Liver (tissue), 9 donors: ENCODE data around the gene YBX2. TPM values are rescaled to one million over a fixed set of nuclear protein-coding genes. Genes with fewer than 3 reads are reported as not detected.

ENCODE experiments used
- DNase-seq: peaks from one replicate; pipeline ENCODE4 v3.0.0-alpha.2; 2017; ENCODE audit warnings: low spot score
- H3K27ac ChIP-seq, 2 donors: one replicate each; pipeline ENCODE4 v1.7.0; 2013; ENCODE audit warnings: inconsistent platforms in 2 of 2, low read length in 2 of 2, control low read depth in 1 of 2, low read depth in 1 of 2, mild to moderate bottlenecking in 1 of 2
- H3K27me3 ChIP-seq, 4 donors: one replicate each; pipeline versions ENCODE4 v1.6.1 to v1.7.0; 2013; ENCODE audit warnings: low read length in 3 of 4, inconsistent platforms in 1 of 4, mild to moderate bottlenecking in 1 of 4, moderate library complexity in 1 of 4; ENCODE audit not compliant: control insufficient read depth in 4 of 4, insufficient read depth in 4 of 4
- H3K36me3 ChIP-seq, 4 donors: one replicate each; pipeline versions ENCODE4 v1.6.1 to v1.7.0; 2013; ENCODE audit warnings: low read length in 3 of 4, mild to moderate bottlenecking in 3 of 4, low read depth in 1 of 4, moderate library complexity in 1 of 4; ENCODE audit not compliant: control insufficient read depth in 4 of 4, insufficient read depth in 3 of 4
- H3K4me1 ChIP-seq, 4 donors: one replicate each; pipeline versions ENCODE4 v1.6.1 to v1.7.0; 2013; ENCODE audit warnings: low read length in 3 of 4, mild to moderate bottlenecking in 3 of 4, moderate library complexity in 1 of 4; ENCODE audit not compliant: control insufficient read depth in 4 of 4, insufficient read depth in 4 of 4
- H3K4me3 ChIP-seq, 3 donors: one replicate each; pipeline versions ENCODE4 v1.6.1 to v1.7.0; 2013; ENCODE audit warnings: low read length in 3 of 3, control low read depth in 1 of 3, low read depth in 1 of 3, mild to moderate bottlenecking in 1 of 3
- H3K9ac ChIP-seq, 2 donors: one replicate each; pipeline ENCODE4 v1.7.0; 2013; ENCODE audit warnings: low read length in 2 of 2, mild to moderate bottlenecking in 2 of 2, moderate library complexity in 2 of 2, control low read depth in 1 of 2, low read depth in 1 of 2
- H3K9me3 ChIP-seq, 4 donors: one replicate each; pipeline versions ENCODE4 v1.6.1 to v1.7.0; 2013; ENCODE audit warnings: low read length in 3 of 4; ENCODE audit not compliant: control insufficient read depth in 4 of 4
- ATF3 ChIP-seq: IDR thresholded peaks from 2 replicates; pipeline ENCODE4 v1.6.1; 2016; ENCODE audit warnings: antibody characterized with exemption
- CTCF ChIP-seq: fragments of 150-350 bp; IDR thresholded peaks from 2 replicates; pipeline ENCODE4 v1.5.1; 2017; ENCODE audit warnings: improper control_type of control experiment, low read depth, low read length; ENCODE audit not compliant: missing input control
- EGR1 ChIP-seq, 2 donors: IDR thresholded peaks; 2 replicates each; pipeline ENCODE4 v1.6.1; 2016 to 2018; ENCODE audit warnings: antibody characterized with exemption in 2 of 2, low read depth in 2 of 2
- FOXA1 ChIP-seq: IDR thresholded peaks from 2 replicates; pipeline ENCODE4 v1.6.1; 2016; ENCODE audit warnings: antibody characterized with exemption
- FOXA2 ChIP-seq: IDR thresholded peaks from 2 replicates; pipeline ENCODE4 v1.6.1; 2016; ENCODE audit warnings: antibody characterized with exemption
- GABPA ChIP-seq, 2 donors: IDR thresholded peaks in 1 of 2; conservative IDR thresholded peaks in 1 of 2; 2 replicates each; pipeline ENCODE4 v1.6.1; 2016; ENCODE audit warnings: antibody characterized with exemption in 2 of 2, mild to moderate bottlenecking in 1 of 2, moderate library complexity in 1 of 2
- HNF4A ChIP-seq, 2 donors: conservative IDR thresholded peaks; 2 replicates each; pipeline ENCODE4 v1.6.1; 2016; ENCODE audit warnings: antibody characterized with exemption in 2 of 2, mild to moderate bottlenecking in 2 of 2
- HNF4G ChIP-seq: IDR thresholded peaks from 2 replicates; pipeline ENCODE4 v1.6.1; 2016; ENCODE audit warnings: antibody characterized with exemption
- JUND ChIP-seq, 2 donors: IDR thresholded peaks; 2 replicates each; pipeline ENCODE4 v1.6.1; 2016; ENCODE audit warnings: antibody characterized with exemption in 2 of 2
- MAX ChIP-seq: IDR thresholded peaks from 2 replicates; pipeline ENCODE4 v1.6.1; 2016; ENCODE audit warnings: antibody characterized with exemption
- RAD21 ChIP-seq, 2 donors: IDR thresholded peaks; 2 replicates each; pipeline ENCODE4 v1.6.1; 2016; ENCODE audit warnings: antibody characterized with exemption in 2 of 2, mild to moderate bottlenecking in 2 of 2
- REST ChIP-seq: IDR thresholded peaks from 2 replicates; pipeline ENCODE4 v1.6.1; 2016; ENCODE audit warnings: antibody characterized with exemption, mild to moderate bottlenecking
- RXRA ChIP-seq, 2 donors: IDR thresholded peaks; 2 replicates each; pipeline ENCODE4 v1.6.1; 2017 to 2018; ENCODE audit warnings: antibody characterized with exemption in 2 of 2, mild to moderate bottlenecking in 1 of 2
- SP1 ChIP-seq: IDR thresholded peaks from 2 replicates; pipeline ENCODE4 v1.6.1; 2018; ENCODE audit warnings: antibody characterized with exemption, mild to moderate bottlenecking
- TAF1 ChIP-seq: conservative IDR thresholded peaks from 2 replicates; pipeline ENCODE4 v1.6.1; 2016; ENCODE audit warnings: antibody characterized with exemption, mild to moderate bottlenecking
- YY1 ChIP-seq: IDR thresholded peaks from 2 replicates; pipeline ENCODE4 v1.6.1; 2016; ENCODE audit warnings: antibody characterized with exemption, mild to moderate bottlenecking
- ZBTB33 ChIP-seq: IDR thresholded peaks from 2 replicates; pipeline ENCODE4 v1.6.1; 2016; ENCODE audit warnings: antibody characterized with exemption
- WGBS: extraction: QIAGEN DNeasy Blood & Tissue Kit; methylation state at CpG from one replicate; pipeline ENCODE4 v1.1.7; 2013; 5-methylcytosine and 5-hydroxymethylcytosine counted together
- polyA plus RNA-seq, 2 donors: library from polyadenylated mRNA; stranded (reverse) in 1 of 2; unstranded in 1 of 2; fragments of 200-250 nt in 1 of 2; fragments of >200 nt in 1 of 2; fragmentation: Nextera tagmentation in 1 of 2; extraction: Ambion mirVana in 1 of 2; gene quantifications; one replicate each; pipeline versions ENCODE4 v1.2.1 to v1.2.3, GENCODE V29; 2013 to 2015
- total RNA-seq, 2 donors: library from RNA; depleted of rRNA; stranded (reverse); fragments of >200 nt; gene quantifications; one replicate each; pipeline ENCODE4 v1.2.3, GENCODE V29; 2014
- donor health status: healthy.
- donor health status: healthy.
- donor health status: healthy.
- donor health status: healthy.
- donor health status: healthy.

Gene YBX2
- total and polyA plus RNA-seq, 4 donors: 0.33 to 0.75 (median 0.57) TPM

GRCh38 chr17:7327501-7327900 lies 33.1 kb upstream of the YBX2 start:
- TF ChIP-seq ATF3 (no peak), FOXA2 (no peak), ZBTB33 (no peak), HNF4A (conservative IDR thresholded peaks at IDR 0.05) (no peak), TAF1 (no peak), CTCF (no peak), HNF4G (no peak), EGR1 (IDR thresholded peaks at IDR 0.05; ENCODE audit: low read depth in 2 of 2) (no peak), SP1 (no peak), MAX (no peak), RAD21 (IDR thresholded peaks at IDR 0.05) (no peak), GABPA (IDR thresholded peaks at IDR 0.05 in 1 of 2, conservative IDR thresholded peaks at IDR 0.05 in 1 of 2) (no peak), REST (no peak), YY1 (no peak), FOXA1 (no peak), RXRA (IDR thresholded peaks at IDR 0.05) (no peak)
- no peak for DNase-seq
- no peak overlapping the region for H3K9ac ChIP-seq
- peaks cover 4 to 38% (median 16%) of the 10 kb centered on the region in 4 donors for H3K36me3 ChIP-seq
- 97% methylated on average over 17 of the region's 17 CpGs for WGBS
- H3K4me1 ChIP-seq: peaks cover 8 to 22% (median 15%) of the 10 kb centered on the region in 4 donors
- no peak overlapping the region for H3K4me3 ChIP-seq
- no peak overlapping the region for H3K27ac ChIP-seq
- no peaks in the 10 kb centered on the region for H3K9me3 ChIP-seq
- H3K27me3 ChIP-seq: no peaks in the 10 kb centered on the region

GRCh38 chr17:7327056-7327455 lies 32.6 kb upstream of the YBX2 start:
- Histone ChIP-seq H3K4me3 (no peak overlapping the region), H3K27ac (no peak overlapping the region), H3K4me1 (peaks cover 8 to 22% (median 15%) of the 10 kb centered on the region in 4 donors), H3K36me3 (peaks cover 4 to 41% (median 16%) of the 10 kb centered on the region in 4 donors), H3K9ac (no peak overlapping the region), H3K9me3 (no peaks in the 10 kb centered on the region), H3K27me3 (no peaks in the 10 kb centered on the region)
- WGBS: 97% methylated on average over 7 of the region's 7 CpGs
- no peak for DNase-seq
- no peak for TF ChIP-seq YY1
- no peak for TF ChIP-seq RAD21 (IDR thresholded peaks at IDR 0.05)
- no peak for TF ChIP-seq HNF4G
- no peak for TF ChIP-seq MAX
- TF ChIP-seq HNF4A (conservative IDR thresholded peaks at IDR 0.05): no peak
- TF ChIP-seq GABPA (IDR thresholded peaks at IDR 0.05 in 1 of 2, conservative IDR thresholded peaks at IDR 0.05 in 1 of 2): no peak
- TF ChIP-seq SP1: no peak
- no peak for TF ChIP-seq FOXA1
- no peak for TF ChIP-seq EGR1 (IDR thresholded peaks at IDR 0.05; ENCODE audit: low read depth in 2 of 2)
- TF ChIP-seq ATF3: no peak
- no peak for TF ChIP-seq CTCF
- TF ChIP-seq JUND (IDR thresholded peaks at IDR 0.05): no peak
